HG03565 (cell line): ENCODE data around the gene TMEM183A.

Experiments
- ATAC-seq: cut with Tn5 transposase; IDR thresholded peaks from one replicate; pipeline ENCODE4 v1.9.1; 2021; ENCODE audit warnings: mild to moderate bottlenecking, moderate library complexity; ENCODE audit not compliant: unreplicated experiment

The TMEM183A gene

GRCh38 chr1:203063287-203063686 is 56.1 kb downstream of the TMEM183A start:
- no peak for ATAC-seq

GRCh38 chr1:203065191-203065590 is 58.0 kb downstream of the TMEM183A start:
- ATAC-seq, result no peak

- no peak for ATAC-seq
Observed at GRCh38 chr1:203065986-203066385, 58.8 kb downstream of the TMEM183A start.

GRCh38 chr1:203066965-203067364 is 59.8 kb downstream of the TMEM183A start:
- no peak for ATAC-seq

GRCh38 chr1:203069030-203069747 is 62.0 kb downstream of the TMEM183A start:
- ATAC-seq, result no peak

GRCh38 chr1:203072002-203072602 is 64.9 kb downstream of the TMEM183A start:
- no peak for ATAC-seq

GRCh38 chr1:203072911-203073310 is 65.7 kb downstream of the TMEM183A start:
- ATAC-seq, result no peak

GRCh38 chr1:203073469-203073868 is 66.3 kb downstream of the TMEM183A start:
- no peak for ATAC-seq
